ENCODE data around the gene BMX.

DNA sequence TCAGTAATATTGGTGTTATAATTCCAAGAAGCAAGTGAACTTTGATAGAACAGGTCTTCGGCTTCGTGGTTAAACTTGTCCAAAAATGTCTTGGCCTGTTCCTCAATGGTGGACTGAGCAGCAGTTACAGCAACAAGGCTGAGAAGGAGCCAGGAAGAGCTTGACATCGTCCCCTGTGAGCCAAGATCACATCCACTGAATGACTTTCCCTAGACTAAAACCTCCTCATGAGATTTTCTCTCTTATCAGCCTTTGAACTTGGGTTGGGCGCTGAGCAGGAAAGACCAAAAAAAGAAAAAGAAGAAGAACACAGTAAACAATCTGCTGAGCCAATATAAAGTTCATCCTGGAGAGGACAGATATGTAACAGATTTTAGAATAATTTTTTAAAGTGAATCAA lies 100.1 kb downstream of the BMX start, which contains the start of gene ACE2:
- TF ChIP-seq, protein P1, sequence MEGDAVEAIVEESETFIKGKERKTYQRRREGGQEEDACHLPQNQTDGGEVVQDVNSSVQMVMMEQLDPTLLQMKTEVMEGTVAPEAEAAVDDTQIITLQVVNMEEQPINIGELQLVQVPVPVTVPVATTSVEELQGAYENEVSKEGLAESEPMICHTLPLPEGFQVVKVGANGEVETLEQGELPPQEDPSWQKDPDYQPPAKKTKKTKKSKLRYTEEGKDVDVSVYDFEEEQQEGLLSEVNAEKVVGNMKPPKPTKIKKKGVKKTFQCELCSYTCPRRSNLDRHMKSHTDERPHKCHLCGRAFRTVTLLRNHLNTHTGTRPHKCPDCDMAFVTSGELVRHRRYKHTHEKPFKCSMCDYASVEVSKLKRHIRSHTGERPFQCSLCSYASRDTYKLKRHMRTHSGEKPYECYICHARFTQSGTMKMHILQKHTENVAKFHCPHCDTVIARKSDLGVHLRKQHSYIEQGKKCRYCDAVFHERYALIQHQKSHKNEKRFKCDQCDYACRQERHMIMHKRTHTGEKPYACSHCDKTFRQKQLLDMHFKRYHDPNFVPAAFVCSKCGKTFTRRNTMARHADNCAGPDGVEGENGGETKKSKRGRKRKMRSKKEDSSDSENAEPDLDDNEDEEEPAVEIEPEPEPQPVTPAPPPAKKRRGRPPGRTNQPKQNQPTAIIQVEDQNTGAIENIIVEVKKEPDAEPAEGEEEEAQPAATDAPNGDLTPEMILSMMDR (IDR thresholded peaks at IDR 0.05), result no peak
- TF ChIP-seq POLR2A (IDR thresholded peaks at IDR 0.05), result no peak

All from body of pancreas (tissue), 4 donors.